GM18907 (cell line): ENCODE data around the gene KRTAP4-2.
"Not testable (repeated sequence)": the region's sequence is repeated elsewhere in the genome, so short reads cannot be mapped to it uniquely, and the experiment has no call there.

Experiments
- ATAC-seq: cut with Tn5 transposase; IDR thresholded peaks from one replicate; pipeline ENCODE4 v1.9.1; 2021; ENCODE audit warnings: mild to moderate bottlenecking, moderate library complexity; ENCODE audit not compliant: unreplicated experiment

KRTAP4-2 gene

DNA sequence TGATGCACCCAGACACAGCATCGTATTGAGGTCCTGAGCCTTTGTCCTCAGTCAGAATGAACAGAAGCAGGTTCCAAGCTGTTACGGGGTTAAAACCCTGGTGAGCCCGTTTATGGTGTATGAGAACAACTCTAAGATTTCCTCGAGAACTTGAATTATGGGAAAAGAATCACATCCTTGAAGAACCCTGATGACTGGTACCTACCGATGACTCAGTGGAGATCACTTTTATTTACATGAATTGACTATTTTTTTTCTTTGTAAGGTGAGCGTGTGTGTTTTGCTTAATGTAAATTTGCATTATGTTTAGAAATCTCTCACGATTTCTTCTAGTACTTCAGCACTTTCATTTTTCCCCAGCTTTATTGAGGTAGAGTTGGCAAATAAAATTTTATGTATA lies 14.2 kb downstream of the KRTAP4-2 start:
- ATAC-seq = no peak

DNA sequence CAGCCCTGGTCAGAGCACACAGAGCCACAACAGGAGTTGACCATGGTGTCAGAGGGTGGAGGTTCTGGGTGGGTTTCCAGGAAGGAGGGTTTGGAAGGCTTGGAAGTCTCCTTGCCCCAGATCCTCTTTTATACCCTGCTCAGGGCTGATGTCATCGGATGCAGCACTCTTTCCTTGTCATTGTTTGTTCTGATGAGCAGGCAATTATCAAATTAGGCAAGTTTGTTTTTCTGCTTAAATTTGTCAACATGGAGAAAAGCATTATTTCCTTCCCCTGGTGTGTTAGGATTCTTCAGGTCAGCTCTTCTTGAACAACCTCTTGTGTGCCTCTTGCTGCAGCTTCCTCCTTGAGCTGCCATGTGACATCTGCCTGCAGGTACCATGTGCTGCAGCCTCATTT lies 17.4 kb downstream of the KRTAP4-2 start, which contains the start of gene KRTAP4-4:
Gene KRTAP4-4 (minus strand): TSS at position 101 of the 400 bp plus-strand sequence. CDS start 57 bp downstream, at position 44.
- ATAC-seq = no peak

DNA sequence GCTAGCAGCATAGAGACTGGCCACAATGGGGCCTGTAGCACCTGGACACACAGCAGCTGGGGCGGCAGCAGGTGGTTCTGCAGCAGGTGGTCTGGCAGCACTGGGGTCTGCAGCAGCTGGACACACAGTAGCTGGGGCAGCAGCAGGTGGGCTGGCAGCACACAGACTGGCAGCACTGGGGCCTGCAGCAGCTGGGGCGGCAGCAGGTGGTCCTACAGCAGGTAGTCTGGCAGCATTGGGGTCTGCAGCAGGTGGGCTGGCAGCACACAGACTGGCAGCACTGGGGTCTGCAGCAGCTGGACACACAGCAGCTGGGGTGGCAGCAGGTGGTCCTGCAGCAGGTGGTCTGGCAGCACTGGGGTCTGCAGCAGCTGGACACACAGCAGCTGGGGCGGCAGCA lies 17.8 kb downstream of the KRTAP4-2 start:
- ATAC-seq = not testable (repeated sequence)

DNA sequence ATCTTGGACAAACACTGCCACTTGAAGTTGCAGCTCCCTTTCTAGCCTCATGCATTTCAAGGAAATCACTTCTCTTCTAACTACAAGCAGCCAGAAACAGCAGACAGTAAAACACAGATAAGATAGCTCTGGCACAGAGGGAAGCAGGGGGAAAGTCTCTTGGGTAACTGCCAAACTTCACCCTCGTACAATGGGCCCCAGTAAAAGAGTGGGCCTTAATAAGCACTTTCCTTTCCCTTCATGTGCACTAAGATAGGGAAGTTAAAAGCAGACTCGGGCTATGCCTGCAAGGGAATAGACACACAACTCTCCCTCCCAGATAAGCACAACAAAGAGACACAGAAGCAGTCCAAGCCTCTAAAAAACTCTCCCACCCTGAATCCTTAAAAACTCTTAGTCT lies 24.2 kb downstream of the KRTAP4-2 start:
- no peak for ATAC-seq

DNA sequence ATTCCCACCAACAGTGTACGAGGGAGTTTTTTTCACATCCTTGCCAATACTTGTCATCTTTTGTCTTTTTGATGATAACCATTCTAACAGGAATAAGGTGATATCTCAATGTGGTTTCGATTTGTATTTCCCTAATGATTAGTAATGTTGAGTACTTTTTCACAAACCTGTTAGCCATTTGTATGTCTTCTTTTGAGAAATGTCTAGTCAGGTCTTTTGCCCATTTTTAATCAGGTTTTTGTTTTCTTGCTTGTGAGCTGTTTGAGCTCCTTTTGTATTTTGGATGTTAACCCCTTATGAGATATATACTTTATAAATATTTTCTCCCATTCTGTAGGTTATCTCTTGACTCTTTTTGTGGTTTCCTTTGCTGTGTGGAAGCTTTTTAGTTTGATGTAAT lies 26.5 kb downstream of the KRTAP4-2 start:
- no peak for ATAC-seq

DNA sequence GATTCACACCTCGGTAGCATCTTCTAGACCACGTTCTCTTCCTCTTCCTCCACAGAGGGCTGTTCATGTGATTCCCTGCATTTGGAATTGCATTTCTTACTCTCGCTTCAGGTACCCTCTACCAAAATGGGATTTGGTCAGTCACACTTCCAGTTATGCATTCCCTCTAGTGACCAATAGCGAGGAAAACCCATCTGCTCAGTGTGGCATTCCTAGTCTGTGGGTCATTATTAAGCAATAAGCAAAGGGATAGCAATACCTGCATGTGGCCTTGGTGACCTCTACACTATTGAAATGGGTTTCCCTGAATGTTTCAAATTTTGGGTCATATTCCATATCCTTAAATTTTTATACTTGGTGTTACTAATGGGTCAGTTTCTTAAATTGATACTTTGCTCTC lies 28.0 kb downstream of the KRTAP4-2 start:
- no peak for ATAC-seq

DNA sequence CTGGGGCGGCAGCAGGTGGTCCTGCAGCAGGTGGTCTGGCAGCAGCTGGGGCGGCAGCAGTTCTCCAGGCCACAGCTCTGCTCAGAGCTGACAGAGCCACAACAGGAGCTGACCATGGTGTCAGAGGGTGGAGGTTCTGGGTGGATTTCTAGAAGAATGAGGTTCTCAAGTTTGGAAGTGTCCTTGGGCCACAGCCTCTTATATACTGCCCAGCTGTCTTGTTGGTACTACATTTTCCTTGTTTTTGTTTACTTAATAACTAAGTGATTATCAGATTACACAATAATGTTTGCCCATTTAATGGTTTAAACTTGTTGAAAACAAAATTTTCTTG lies 28.4 kb downstream of the KRTAP4-2 start, which contains the start of gene KRTAP4-5:
Gene KRTAP4-5 (minus strand): TSS at position 174 of the 334 bp plus-strand sequence. CDS start 58 bp downstream, at position 116.
- no peak for ATAC-seq

DNA sequence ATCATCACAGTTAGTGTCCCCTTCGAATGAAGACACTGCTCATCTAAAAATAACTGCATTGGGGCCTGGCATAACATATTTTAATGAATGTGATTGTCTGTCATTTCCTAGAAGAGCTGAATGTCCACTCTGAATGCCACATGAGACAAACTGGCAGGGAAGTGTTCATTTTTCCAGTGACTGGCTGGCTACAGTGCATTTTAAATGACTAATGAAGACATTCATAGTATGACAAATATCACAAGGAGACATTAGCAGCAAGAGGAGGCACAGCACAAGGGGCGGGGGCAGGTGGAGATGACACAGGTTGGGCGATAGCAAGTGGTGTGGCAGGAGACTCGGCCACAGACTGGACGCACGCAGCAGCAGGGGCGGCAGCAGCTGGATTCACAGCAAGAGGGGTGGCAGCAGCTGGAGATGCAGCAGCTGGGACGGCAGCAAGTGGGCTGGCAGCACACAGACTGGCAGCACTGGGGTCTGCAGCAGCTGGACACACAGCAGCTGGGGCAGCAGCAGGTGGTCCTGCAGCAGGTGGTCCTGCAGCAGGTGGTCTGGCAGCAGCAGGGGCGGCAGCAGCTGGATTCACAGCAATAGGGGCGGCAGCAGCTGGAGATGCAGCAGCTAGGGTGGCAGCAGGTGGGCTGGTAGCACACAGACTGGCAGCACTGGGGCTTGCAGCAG lies 28.9 kb downstream of the KRTAP4-2 start:
- not testable (repeated sequence) for ATAC-seq

DNA sequence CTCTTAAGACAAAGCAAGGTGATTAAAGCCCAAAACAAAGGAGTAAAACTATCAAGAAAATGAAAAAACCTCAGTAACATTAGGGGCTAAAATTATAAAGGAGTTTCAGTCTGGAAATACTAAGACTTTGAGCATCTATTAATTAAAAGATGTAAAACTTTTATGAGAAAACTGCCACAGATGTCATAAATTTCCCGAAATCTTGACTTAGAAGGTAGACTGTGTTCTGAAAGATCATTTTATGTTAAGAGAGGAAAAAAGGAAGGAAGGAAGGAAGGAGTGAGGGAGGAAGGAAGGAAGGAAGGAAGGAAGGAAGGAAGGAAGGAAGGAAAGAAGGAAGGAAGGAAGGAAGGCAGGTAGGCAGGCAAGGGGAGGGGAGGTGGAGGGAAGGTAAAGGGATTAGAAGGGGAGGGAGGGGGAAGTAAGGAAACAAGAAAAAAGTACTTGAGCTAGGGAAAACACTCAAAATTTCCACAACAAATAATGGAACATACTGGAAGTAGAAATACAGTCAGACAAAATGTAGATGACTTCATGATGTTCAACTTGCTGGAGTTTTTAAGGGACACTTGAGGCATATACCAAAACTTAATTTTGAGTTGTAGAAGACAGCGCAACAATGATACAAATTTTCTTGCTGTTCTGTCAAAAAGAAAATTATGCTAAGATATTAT lies 30.4 kb downstream of the KRTAP4-2 start:
- no peak for ATAC-seq

DNA sequence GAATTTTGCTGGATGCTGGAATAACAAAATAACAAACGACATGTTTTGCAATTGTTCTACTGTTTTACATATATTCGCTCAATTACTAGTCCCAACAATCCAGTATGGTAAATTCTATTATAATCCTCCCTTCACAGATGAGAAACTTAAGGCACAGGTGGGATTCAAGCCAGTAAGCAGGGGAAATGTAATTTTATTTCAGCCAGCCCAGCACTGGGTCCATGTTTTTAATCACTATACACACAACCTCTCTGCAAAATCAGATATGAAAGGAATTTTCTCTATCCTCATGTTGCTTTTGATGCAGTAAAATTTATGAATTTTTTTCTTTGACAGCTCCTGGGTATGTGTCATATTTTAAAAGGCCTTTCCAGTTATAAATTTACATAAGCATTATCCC lies 32.8 kb downstream of the KRTAP4-2 start:
- no peak for ATAC-seq

DNA sequence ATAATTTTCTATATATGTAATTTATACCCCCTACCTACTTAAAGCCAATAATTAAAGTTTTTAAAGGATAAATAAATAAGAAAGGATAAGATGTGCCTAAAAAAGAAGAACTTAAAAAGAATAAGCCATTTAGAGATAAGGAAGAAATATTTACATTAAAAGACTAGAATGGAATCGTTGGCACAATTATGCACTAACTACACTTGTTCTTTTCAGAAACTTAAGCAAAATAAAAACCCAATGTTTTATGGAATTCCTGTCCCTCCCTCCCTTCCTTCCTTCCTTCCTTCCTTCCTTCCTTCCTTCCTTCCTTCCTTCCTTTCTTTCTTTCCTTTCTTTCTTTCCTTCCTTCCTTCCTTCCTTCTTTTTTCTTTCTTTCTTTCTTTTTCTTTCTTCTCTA lies 33.2 kb downstream of the KRTAP4-2 start:
- ATAC-seq = no peak

DNA sequence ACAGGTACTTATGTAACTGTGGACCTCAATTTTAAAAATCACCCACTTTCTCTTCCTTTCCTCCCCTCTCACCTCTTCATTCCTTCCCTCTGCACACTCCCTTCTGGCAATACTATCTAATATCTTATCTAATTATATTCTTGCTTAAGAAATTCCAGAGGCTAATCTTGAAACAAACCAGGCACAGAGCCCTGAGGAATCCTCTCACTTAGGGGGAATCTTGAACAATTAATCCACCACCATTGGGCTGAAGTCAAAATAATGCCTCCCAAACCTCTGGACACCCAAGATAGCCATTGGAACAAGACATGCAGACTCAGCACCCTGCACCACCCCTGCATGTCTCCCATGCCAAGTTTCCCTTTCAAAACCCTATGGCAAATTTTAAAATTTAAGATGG lies 36.7 kb downstream of the KRTAP4-2 start:
- no peak for ATAC-seq

DNA sequence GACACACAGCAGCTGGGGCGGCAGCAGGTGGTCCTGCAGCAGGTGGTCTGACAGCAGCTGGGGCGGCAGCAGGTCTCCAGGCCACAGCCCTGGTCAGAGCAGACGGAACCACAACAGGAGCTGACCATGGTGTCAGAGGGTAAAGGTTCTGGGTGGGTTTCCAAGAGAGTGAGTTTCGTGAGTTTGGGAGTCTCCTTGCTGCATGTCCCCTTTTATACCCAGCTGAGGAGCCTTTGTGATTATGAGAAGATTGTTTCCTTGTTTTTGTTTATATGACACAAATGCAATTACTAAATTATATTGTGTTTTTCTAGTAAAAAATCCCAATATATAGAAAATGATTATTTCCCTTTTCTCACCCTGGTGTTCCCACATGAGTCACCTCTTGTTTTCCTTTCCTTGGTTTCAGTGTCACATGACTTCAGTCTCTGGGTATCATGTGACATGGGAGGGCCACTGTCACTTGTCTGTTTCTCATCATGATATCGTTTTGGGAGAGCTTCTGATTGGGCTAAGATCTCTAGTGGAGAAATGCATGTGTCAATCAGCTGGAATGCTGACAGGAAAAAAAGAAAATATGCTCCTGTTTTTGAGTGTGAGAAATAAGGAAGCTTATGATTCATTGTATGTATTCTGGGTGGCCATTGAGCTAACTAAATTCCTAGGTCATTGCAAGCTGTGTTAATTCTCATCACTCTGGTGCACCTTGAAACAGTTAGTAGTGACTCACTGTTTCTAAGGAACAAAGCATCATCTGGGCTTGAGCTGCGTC lies 37.5 kb downstream of the KRTAP4-2 start, which contains the start of gene KRTAP4-6:
Gene KRTAP4-6 (minus strand): TSS at position 185 of the 772 bp plus-strand sequence. CDS start 57 bp downstream, at position 128.
- no peak for ATAC-seq

DNA sequence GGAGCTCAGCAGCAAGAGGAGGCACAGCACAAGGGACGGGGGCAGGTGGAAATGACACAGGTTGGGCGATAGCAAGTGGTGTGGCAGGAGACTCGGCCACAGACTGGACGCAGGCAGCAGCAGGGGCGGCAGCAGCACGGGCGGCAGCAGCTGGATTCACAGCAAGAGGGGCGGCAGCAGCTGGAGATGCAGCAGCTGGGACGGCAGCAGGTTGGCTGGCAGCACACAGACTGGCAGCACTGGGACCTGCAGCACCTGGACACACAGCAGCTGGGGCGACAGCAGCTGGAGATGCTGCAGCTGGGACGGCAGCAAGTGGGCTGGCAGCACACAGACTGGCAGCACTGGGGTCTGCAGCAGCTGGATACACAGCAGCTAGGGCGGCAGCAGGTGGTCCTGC lies 38.2 kb downstream of the KRTAP4-2 start:
- not testable (repeated sequence) for ATAC-seq

DNA sequence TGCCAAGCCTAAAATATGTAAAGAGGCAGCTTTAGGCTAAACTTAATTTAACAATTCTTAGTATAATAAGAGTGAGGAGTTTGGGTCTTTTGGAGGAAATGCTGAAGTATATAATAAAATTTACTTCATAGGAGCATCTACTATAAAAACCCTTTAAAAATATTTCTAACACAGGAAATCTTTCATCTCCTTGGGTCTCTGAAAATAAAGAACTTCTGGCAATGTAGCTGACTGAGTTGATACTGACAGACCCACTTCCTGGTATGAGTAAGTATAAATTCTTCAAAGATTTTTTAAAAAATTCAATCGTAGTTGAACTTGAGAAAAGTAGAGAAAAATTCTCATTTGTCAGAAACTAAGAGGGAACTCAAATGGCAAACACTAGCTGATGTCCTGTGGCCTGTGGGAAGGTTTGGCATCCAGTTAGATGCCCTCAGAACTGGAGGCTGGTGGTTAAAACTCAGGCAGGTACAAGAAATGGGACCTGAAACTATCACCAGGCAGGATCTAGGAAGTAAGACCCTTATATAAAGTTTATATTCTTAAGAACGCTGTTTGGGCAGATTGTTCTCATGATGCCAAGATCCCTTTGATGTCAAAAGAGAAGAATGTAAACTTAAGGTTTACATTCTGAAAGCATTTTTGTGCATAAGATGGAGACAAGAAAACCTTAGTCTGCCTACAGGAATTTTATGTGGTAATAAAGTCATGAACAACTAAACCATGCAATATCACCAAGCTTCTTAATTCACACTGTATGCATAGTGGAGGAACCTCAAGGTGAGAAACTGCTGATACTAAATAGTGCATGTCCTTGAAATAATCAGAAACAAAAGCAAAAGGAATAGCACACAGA lies 43.9 kb downstream of the KRTAP4-2 start:
- ATAC-seq = no peak

DNA sequence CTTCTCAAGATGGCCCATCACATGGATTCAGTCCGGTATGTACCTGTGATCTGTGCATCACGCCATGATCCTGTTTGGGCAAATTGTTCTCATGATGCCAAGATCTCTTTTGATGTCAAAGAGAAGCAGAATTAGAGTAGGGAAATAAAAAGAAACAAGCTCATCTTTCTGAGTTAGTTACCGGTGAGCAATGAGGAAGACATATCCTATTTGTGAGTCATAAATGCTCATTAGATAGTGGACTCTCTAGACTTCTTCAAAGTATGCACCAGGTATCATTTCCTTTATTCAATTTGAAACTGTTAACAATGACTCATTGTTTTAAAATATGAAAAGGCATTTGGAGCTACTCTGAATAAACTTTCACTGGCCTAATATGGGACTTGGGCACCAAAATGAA lies 46.0 kb downstream of the KRTAP4-2 start:
- ATAC-seq = no peak
